ENCODE results near the gene SPRY4.

Gene SPRY4

GRCh38 chr5:142360051-142360498 is 35.3 kb upstream of the SPRY4 start:
- Histone ChIP-seq H3K36me3 (ENCODE audit: control insufficient read depth in 1 of 2, insufficient read depth in 2 of 2, low read depth in 1 of 2, low read length in 2 of 2) (peaks cover 0 to 3% of the 10 kb centered on the region in 2 experiments), H3K23ac (ENCODE audit: low read length in 2 of 2) (no peak overlapping the region), H2BK15ac (ENCODE audit: low read depth, poor library complexity, severe bottlenecking) (no peak overlapping the region), H3K27ac (ENCODE audit: low read length, poor library complexity, severe bottlenecking) (peak overlapping the region; percentile 13), H3K79me1 (replicated peaks; ENCODE audit: low read length, poor library complexity, severe bottlenecking) (peaks cover 11% of the 10 kb centered on the region), H3K9me3 (ENCODE audit: control insufficient read depth, low read length) (peaks cover 5% of the 10 kb centered on the region), H2BK120ac (ENCODE audit: low read depth, low read length) (peak overlapping the region; percentile 56), H3K4me1 (ENCODE audit: control insufficient read depth, insufficient read depth, low read depth, low read length) (peaks cover 14% of the 10 kb centered on the region), H3K4ac (ENCODE audit: low read depth in 1 of 2, low read length in 2 of 2) (peak overlapping the region; percentile 69 to 94), H3K4me3 (ENCODE audit: insufficient read depth in 1 of 2, low read depth in 1 of 2, low read length in 2 of 2) (no peak overlapping the region), H2BK12ac (ENCODE audit: low read length in 2 of 2) (peak overlapping the region; percentile 56 to 87), H2AK5ac (ENCODE audit: low read length, severe bottlenecking) (no peak overlapping the region), H3K14ac (ENCODE audit: low read length in 2 of 2) (no peak overlapping the region), H2BK5ac (ENCODE audit: low read depth, low read length, poor library complexity, severe bottlenecking) (no peak overlapping the region), H3K18ac (ENCODE audit: low read depth in 1 of 2, low read length in 2 of 2) (peak overlapping the region; percentile 78 to 94), H3K9ac (ENCODE audit: low read length) (peak overlapping the region; percentile 13), H3K27me3 (ENCODE audit: control insufficient read depth in 1 of 2, insufficient read depth in 1 of 2, low read length in 2 of 2) (no peaks in the 10 kb centered on the region), H4K91ac (ENCODE audit: low read length) (peak overlapping the region; percentile 70), H3K4me2 (ENCODE audit: low read length, poor library complexity, severe bottlenecking) (no peak overlapping the region), H2AFZ (ENCODE audit: low read depth, low read length) (no peak overlapping the region), H4K8ac (ENCODE audit: low read length) (peak overlapping the region; percentile 32)
- no peak for DNase-seq
- 100% methylated on average over 1 of the region's 1 CpG for WGBS

GRCh38 chr5:142358648-142359047 is 33.8 kb upstream of the SPRY4 start:
- H3K14ac ChIP-seq (ENCODE audit: low read length in 2 of 2) = peak overlapping the region in 1 of 2 experiments; percentile 80
- H4K91ac ChIP-seq (ENCODE audit: low read length) = peak overlapping the region; percentile 81
- H3K4me3 ChIP-seq (ENCODE audit: insufficient read depth in 1 of 2, low read depth in 1 of 2, low read length in 2 of 2) = no peak overlapping the region
- H3K27ac ChIP-seq (ENCODE audit: low read length, poor library complexity, severe bottlenecking) = no peak overlapping the region
- H3K4me1 ChIP-seq (ENCODE audit: control insufficient read depth, insufficient read depth, low read depth, low read length) = peaks cover 10% of the 10 kb centered on the region
- no peaks in the 10 kb centered on the region for H3K27me3 ChIP-seq (ENCODE audit: control insufficient read depth in 1 of 2, insufficient read depth in 1 of 2, low read length in 2 of 2)
- H2BK120ac ChIP-seq (ENCODE audit: low read depth, low read length) = peak overlapping the region; percentile 65
- 90% methylated on average over 5 of the region's 5 CpGs for WGBS
- peak overlapping the region; percentile 41 for H4K8ac ChIP-seq (ENCODE audit: low read length)
- no peak for DNase-seq
- peaks cover 11% of the 10 kb centered on the region for H3K79me1 ChIP-seq (replicated peaks; ENCODE audit: low read length, poor library complexity, severe bottlenecking)
- H2AFZ ChIP-seq (ENCODE audit: low read depth, low read length) = no peak overlapping the region
- no peak overlapping the region for H2AK5ac ChIP-seq (ENCODE audit: low read length, severe bottlenecking)
- peak overlapping the region; percentile 91 to 99 for H2BK12ac ChIP-seq (ENCODE audit: low read length in 2 of 2)
- H3K9ac ChIP-seq (ENCODE audit: low read length) = no peak overlapping the region
- H3K36me3 ChIP-seq (ENCODE audit: control insufficient read depth in 1 of 2, insufficient read depth in 2 of 2, low read depth in 1 of 2, low read length in 2 of 2) = peaks cover 0 to 3% of the 10 kb centered on the region in 2 experiments
- H2BK15ac ChIP-seq (ENCODE audit: low read depth, poor library complexity, severe bottlenecking) = peak overlapping the region; percentile 91
- H3K23ac ChIP-seq (ENCODE audit: low read length in 2 of 2) = peak overlapping the region in 1 of 2 experiments; percentile 6
- H3K4ac ChIP-seq (ENCODE audit: low read depth in 1 of 2, low read length in 2 of 2) = peak overlapping the region; percentile 85 to 99
- H3K4me2 ChIP-seq (ENCODE audit: low read length, poor library complexity, severe bottlenecking) = no peak overlapping the region
- no peak overlapping the region for H2BK5ac ChIP-seq (ENCODE audit: low read depth, low read length, poor library complexity, severe bottlenecking)
- peak overlapping the region; percentile 95 to 97 for H3K18ac ChIP-seq (ENCODE audit: low read depth in 1 of 2, low read length in 2 of 2)
- H3K9me3 ChIP-seq (ENCODE audit: control insufficient read depth, low read length) = peaks cover 5% of the 10 kb centered on the region

- peak overlapping the region in 1 of 2 experiments; percentile 84 for H3K4me3 ChIP-seq (ENCODE audit: insufficient read depth in 1 of 2, low read depth in 1 of 2, low read length in 2 of 2)
- peak overlapping the region; percentile 95 to 97 for H3K18ac ChIP-seq (ENCODE audit: low read depth in 1 of 2, low read length in 2 of 2)
- peak overlapping the region; percentile 93 for H3K9ac ChIP-seq (ENCODE audit: low read length)
- peak overlapping the region; percentile 63 for H2AK5ac ChIP-seq (ENCODE audit: low read length, severe bottlenecking)
- peaks cover 9% of the 10 kb centered on the region for H3K4me1 ChIP-seq (ENCODE audit: control insufficient read depth, insufficient read depth, low read depth, low read length)
- H3K9me3 ChIP-seq (ENCODE audit: control insufficient read depth, low read length) = peaks cover 5% of the 10 kb centered on the region
- H3K79me1 ChIP-seq (replicated peaks; ENCODE audit: low read length, poor library complexity, severe bottlenecking) = peaks cover 11% of the 10 kb centered on the region
- H2BK12ac ChIP-seq (ENCODE audit: low read length in 2 of 2) = peak overlapping the region; percentile 91 to 96
- H3K27ac ChIP-seq (ENCODE audit: low read length, poor library complexity, severe bottlenecking) = no peak overlapping the region
- H4K8ac ChIP-seq (ENCODE audit: low read length) = peak overlapping the region; percentile 98
- no peak overlapping the region for H3K14ac ChIP-seq (ENCODE audit: low read length in 2 of 2)
- H3K4ac ChIP-seq (ENCODE audit: low read depth in 1 of 2, low read length in 2 of 2) = peak overlapping the region; percentile 98 to 99
- H4K91ac ChIP-seq (ENCODE audit: low read length) = peak overlapping the region; percentile 91
- no peaks in the 10 kb centered on the region for H3K27me3 ChIP-seq (ENCODE audit: control insufficient read depth in 1 of 2, insufficient read depth in 1 of 2, low read length in 2 of 2)
- peak overlapping the region; percentile 97 for H2BK120ac ChIP-seq (ENCODE audit: low read depth, low read length)
- H3K23ac ChIP-seq (ENCODE audit: low read length in 2 of 2) = no peak overlapping the region
- H2BK15ac ChIP-seq (ENCODE audit: low read depth, poor library complexity, severe bottlenecking) = no peak overlapping the region
- no peak overlapping the region for H2AFZ ChIP-seq (ENCODE audit: low read depth, low read length)
- no peak overlapping the region for H2BK5ac ChIP-seq (ENCODE audit: low read depth, low read length, poor library complexity, severe bottlenecking)
- WGBS = 86% methylated on average over 5 of the region's 5 CpGs
- peaks cover 0 to 3% of the 10 kb centered on the region in 2 experiments for H3K36me3 ChIP-seq (ENCODE audit: control insufficient read depth in 1 of 2, insufficient read depth in 2 of 2, low read depth in 1 of 2, low read length in 2 of 2)
- no peak for DNase-seq
- no peak overlapping the region for H3K4me2 ChIP-seq (ENCODE audit: low read length, poor library complexity, severe bottlenecking)
Measured at GRCh38 chr5:142358121-142358520, 33.3 kb upstream of the SPRY4 start.

- peak overlapping the region; percentile 63 to 84 for H3K4me3 ChIP-seq (ENCODE audit: insufficient read depth in 1 of 2, low read depth in 1 of 2, low read length in 2 of 2)
Measured at GRCh38 chr5:142357469-142358090, 32.8 kb upstream of the SPRY4 start.

More at GRCh38 chr5:142357469-142358090, 32.8 kb upstream of the SPRY4 start:
- peaks cover 9% of the 10 kb centered on the region for H3K4me1 ChIP-seq (ENCODE audit: control insufficient read depth, insufficient read depth, low read depth, low read length)
- H3K9ac ChIP-seq (ENCODE audit: low read length) = peak overlapping the region; percentile 93
- no peak overlapping the region for H2AFZ ChIP-seq (ENCODE audit: low read depth, low read length)
- peaks cover 11% of the 10 kb centered on the region for H3K79me1 ChIP-seq (replicated peaks; ENCODE audit: low read length, poor library complexity, severe bottlenecking)
- H3K27me3 ChIP-seq (ENCODE audit: control insufficient read depth in 1 of 2, insufficient read depth in 1 of 2, low read length in 2 of 2) = no peaks in the 10 kb centered on the region
- peak overlapping the region; percentile 94 for H2BK15ac ChIP-seq (ENCODE audit: low read depth, poor library complexity, severe bottlenecking)
- H3K27ac ChIP-seq (ENCODE audit: low read length, poor library complexity, severe bottlenecking) = peak overlapping the region; percentile 93
- peak overlapping the region; percentile 75 for H2AK5ac ChIP-seq (ENCODE audit: low read length, severe bottlenecking)
- peak overlapping the region; percentile 91 for H4K91ac ChIP-seq (ENCODE audit: low read length)
- peak overlapping the region; percentile 76 for H3K4me2 ChIP-seq (ENCODE audit: low read length, poor library complexity, severe bottlenecking)
- 24% methylated on average over 13 of the region's 14 CpGs for WGBS
- H4K8ac ChIP-seq (ENCODE audit: low read length) = peak overlapping the region; percentile 98
- H3K36me3 ChIP-seq (ENCODE audit: control insufficient read depth in 1 of 2, insufficient read depth in 2 of 2, low read depth in 1 of 2, low read length in 2 of 2) = peaks cover 0 to 3% of the 10 kb centered on the region in 2 experiments
- peak overlapping the region; percentile 98 to 99 for H3K4ac ChIP-seq (ENCODE audit: low read depth in 1 of 2, low read length in 2 of 2)
- H3K14ac ChIP-seq (ENCODE audit: low read length in 2 of 2) = peak overlapping the region in 1 of 2 experiments; percentile 91
- peaks cover 5% of the 10 kb centered on the region for H3K9me3 ChIP-seq (ENCODE audit: control insufficient read depth, low read length)
- peak overlapping the region; percentile 95 to 96 for H3K18ac ChIP-seq (ENCODE audit: low read depth in 1 of 2, low read length in 2 of 2)
- H2BK120ac ChIP-seq (ENCODE audit: low read depth, low read length) = peak overlapping the region; percentile 97
- peak overlapping the region; percentile 49 for H2BK5ac ChIP-seq (ENCODE audit: low read depth, low read length, poor library complexity, severe bottlenecking)
- peak overlapping the region; percentile 90 to 96 for H2BK12ac ChIP-seq (ENCODE audit: low read length in 2 of 2)
- DNase-seq = peak; percentile 61
- H3K23ac ChIP-seq (ENCODE audit: low read length in 2 of 2) = no peak overlapping the region
